RPMI7951 (cell line): ENCODE data around the gene SNTG2. TPM values are rescaled to one million over a fixed set of nuclear protein-coding genes. Genes with fewer than 3 reads are reported as not detected.

Experiments
- DNase-seq: peaks from one replicate; pipeline ENCODE4 v3.0.0-alpha.2; 2012; ENCODE audit warnings: low read depth
- total RNA-seq: library from RNA; depleted of rRNA; stranded (reverse); fragments of >200 nt; shearing (Covaris generic); gene quantifications from 2 replicates; pipeline ENCODE4 v1.2.3, GENCODE V29; 2014

Gene SNTG2
- total RNA-seq, 1 experiment from 2014 or later: not detected

DNA sequence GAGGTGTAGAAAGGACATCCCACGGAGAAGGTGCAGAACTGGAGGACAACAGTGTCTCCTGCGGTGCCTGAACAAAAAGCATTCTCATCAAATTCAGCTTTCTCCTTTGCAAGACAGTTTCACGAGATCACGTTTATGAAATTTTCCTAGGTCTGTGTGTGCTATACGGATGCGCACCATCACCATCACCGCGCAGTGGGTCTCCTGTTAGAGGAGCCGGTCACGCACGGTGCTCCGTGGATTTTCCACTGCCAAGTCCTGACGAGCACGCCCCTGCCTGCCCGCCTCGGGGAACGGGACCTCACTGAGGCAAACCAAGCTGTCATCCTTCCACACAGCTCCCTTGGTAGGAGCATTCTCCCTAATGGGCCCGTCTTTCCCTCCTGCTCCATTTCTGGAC lies 322.2 kb downstream of the SNTG2 start:
- DNase-seq: no peak

DNA sequence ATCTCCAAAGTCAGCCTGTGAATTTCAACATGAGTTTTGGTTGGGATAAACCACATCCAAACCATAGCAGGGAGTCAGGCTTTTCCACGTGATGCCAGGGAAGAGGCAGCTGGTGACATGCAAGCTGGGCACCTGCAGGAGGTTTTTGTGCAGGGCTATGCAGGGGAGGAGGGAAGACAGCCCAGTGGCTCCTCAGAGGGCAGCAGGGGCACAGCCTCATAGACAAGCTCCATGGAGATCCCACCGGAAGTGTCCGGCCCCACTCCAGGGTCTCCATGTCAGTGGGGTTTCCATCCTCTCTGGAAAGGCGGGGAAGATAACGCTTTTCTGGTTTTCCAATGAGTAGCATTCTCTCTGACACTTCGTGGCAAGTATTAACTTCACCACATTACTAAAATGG lies 327.0 kb downstream of the SNTG2 start:
- no peak for DNase-seq

DNA sequence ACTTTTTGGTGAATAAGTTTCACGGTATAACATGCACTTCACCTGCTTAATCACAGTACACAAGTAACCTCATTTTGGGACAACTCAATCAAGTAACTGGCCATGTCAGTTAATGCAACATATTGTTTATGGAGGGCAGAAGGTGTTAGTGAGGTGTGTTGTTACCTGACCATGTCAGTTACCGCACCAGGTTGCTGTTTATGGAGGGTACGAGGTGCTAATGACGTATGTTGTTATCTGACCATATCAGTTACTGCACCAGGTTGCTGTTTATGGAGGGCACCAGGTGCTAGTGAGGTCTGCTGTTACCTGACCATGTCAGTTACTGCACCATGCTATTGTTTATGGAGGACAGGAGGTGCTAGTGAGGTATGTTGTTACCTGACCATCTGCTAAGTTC lies 327.5 kb downstream of the SNTG2 start:
- no peak for DNase-seq

DNA sequence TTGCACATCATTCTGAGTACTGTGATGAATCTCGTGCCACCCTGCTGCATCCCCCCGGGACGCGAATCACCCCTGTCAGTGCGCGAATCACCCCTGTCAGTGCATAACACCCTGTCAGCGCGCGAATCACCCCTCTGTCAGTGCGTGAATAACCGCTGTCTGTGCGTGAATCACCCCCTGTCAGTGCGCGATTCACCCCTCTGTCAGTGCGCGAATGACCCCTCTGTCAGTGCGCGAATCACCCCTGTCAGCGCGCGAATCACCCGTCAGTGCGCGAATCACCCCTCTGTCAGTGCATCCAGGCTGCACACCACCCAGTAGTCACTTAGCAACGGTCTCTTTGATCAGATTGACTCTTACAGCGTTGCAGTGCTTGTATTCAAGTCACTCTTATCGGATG lies 328.2 kb downstream of the SNTG2 start:
- DNase-seq: no peak

DNA sequence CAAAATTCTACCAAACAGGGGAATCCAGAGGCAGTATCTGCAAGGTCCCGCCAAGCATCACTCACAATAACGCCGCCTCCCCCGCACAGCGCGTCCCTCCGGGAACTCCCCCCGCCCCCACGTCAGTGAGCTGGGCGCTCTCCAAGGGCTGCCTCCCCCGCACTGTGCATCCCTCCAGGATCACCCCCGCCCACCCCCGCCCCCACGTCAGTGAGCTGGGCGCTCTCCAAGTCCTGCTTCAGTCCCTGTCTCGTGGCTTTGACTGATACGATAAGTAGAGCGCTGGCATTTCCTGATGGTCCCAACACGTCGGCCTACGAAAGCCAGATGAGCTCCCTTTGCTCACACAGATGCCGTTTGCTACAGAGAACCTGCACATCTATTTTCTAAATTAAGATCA lies 331.9 kb downstream of the SNTG2 start:
- DNase-seq: no peak

DNA sequence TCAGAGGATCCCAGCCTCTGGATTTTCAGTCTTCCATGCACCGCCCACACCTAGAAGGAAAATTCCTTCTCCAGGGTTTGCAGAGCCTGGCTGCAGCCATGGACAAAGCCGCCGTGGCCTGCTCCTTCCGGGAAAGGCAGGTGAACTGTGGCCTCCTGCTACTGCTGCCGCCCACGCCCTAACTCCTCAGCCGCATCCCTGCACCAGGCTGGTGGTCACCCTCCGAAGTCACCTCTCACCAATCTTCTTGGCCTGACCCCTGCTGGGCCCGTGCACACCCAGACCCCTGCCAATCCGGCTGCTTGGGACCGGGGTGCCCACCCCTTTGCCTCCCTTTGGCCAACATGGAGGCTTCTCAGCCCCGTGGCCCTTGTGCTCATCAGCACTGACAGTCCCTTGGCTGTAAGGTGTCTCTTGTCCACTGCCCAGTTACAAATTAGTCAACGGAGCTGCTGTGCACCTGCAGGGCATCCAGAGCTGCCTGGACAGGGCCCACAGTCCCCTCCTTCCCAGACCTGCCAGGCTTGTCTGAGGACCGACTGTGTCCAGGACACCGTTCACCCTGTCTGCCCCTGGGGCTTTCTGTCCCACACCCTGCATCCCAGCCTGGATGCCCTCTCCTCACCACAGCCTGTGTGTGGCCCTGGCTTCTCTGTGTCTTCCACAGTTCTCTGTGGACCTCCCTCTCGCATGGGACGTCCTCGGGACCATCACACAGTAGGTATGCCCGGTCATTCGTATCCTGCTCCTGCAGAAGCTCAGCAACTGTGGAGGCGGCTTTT lies 332.6 kb downstream of the SNTG2 start:
- DNase-seq: no peak

DNA sequence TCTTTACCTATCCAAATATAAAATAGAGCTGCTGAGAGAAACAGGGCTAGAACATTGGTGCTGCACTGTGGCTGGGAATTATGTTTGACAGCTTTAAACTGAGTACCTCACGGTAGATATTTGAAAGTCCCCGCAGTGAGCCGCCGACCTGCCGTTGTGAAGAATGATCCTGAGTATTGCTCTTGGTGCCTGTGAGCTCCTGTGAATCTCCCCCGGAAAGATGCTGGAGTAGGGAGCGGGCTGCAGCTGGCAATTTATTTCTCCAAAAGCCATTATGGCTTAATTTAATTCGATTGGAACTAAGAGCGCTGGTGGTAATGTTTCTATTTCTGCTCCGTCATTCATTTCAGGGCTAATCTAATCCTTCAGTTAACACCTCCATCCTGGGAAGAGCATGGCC lies 333.2 kb downstream of the SNTG2 start:
- DNase-seq: no peak

DNA sequence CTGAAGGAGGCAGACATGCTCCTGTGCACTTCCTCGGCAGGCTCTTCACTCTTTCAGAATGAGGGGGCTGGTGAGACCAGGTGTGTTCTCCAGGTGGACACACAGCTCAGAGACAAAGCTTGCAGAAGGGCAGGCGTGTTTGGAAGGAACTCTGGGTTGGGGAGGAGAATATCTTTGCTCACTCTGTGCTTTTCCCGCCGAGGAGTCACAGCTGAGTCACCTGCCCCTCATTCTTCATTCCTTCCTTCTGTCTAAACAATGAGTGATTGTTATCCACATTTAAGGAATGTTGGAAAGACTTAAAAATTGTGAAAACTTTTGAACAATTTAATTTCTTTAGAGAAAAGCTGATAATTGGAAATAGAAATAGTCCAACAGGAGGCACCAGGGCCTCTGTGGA lies 336.3 kb downstream of the SNTG2 start:
- no peak for DNase-seq

DNA sequence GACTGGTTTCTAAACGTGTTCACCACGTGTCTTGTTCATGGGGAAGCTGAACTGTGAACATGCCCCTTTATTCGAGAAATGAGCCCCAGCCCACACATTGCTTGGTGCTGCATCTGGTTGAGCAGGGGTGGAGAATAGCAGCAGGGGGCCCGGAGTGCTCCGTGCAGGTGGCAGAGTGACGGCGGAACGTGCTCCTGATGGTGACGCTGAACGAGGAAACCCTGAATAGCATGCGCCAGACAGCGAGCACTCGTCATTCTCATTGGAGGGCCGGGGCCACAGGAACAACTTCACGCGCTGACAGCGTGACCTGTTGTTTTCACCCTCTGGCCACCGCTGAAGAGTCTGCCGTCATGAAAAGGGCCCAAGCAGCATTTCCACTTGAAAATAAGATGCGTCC lies 336.8 kb downstream of the SNTG2 start:
- no peak for DNase-seq

DNA sequence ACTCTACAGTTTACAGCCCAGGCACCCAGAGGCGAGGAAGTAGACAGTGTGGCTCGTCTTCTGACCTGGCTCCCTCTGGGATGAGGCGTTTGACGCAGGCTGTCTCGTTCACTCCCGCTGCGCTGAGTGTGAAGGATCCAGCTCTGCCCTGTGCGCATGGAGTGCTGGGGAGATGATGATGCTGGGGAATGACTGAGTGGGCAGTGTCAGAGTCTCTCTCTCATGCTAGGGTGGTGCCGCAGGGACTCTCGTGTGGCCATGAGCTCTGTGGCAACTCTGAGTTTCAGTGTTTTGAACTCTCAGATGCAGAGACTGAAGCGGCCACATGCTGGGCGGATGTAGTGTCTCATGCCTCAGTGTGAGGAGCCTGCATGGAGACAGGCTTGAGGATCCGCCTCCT lies 344.3 kb downstream of the SNTG2 start:
- no peak for DNase-seq

DNA sequence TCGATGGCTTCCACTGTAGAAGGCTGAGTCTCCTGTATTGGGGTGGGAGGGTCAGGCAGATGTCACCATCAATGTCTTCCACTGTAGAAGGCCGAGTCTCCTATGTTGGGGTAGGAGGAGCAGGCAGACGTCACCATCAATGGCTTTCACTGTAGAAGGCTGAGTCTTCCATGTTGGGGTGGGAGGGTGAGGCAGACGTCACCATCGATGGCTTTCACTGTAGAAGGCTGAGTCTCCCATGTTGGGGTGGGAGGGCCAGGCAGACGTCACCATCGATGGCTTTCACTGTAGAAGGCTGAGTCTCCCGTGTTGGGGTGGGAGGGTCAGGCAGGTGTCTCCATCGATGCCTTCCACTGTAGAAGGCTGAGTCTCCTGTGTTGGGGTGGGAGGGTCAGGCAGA lies 345.1 kb downstream of the SNTG2 start:
- no peak for DNase-seq

DNA sequence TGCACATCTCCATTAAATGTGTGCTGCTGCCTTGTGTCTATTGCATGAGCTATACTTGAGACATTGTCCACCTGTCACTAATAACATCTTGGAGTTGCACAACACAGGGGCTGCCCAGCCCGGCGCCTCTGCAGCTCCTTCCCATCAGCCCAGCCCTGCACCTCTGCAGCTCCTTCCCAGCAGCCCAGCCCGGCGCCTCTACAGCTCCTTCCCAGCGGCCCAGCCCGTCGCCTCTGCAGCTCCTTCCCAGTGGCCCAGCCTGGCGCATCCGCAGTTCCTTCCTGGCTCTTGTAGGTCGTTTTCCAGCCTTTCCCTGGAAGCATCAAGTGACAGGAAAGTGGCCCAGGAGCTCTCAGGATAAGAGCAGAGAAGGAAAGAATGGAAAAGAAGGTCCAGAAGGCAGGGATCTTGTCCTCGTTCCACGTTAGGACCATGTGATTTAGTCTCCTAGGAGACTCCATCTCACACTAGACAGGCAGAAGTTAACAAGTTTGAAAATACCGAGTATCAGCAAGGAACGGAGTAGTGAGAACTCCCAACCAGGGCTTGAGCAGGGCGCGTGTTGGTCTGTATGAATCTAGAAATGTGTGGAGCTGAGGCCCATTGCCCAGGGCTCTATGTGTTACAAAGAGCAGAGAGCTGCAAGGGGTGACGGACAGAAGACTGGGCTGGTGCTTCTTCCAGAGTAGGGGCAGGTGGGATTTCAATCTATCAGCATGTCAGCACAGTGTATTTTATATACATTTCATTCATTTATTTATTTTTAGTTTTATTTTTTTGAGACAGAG lies 346.9 kb downstream of the SNTG2 start:
- DNase-seq: no peak

DNA sequence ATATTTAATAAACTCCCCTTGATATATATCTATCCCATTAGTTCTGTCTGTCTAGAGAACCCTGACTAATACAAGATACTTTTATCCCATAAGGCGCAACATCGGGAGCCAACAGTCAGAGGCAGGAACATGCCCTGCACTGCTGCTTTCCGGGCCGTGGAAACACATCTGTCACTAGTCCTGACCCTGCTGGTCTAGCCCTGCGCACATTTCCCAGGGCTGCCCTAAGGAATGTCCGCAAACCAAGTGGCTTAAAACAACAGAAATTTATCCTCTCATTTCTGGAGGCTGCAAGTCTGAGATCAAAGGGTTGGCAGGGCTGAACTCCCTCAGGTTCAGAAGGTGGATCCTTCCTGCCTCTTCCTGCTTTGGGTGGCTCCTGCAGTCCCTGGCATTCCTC lies 348.4 kb downstream of the SNTG2 start:
- no peak for DNase-seq

DNA sequence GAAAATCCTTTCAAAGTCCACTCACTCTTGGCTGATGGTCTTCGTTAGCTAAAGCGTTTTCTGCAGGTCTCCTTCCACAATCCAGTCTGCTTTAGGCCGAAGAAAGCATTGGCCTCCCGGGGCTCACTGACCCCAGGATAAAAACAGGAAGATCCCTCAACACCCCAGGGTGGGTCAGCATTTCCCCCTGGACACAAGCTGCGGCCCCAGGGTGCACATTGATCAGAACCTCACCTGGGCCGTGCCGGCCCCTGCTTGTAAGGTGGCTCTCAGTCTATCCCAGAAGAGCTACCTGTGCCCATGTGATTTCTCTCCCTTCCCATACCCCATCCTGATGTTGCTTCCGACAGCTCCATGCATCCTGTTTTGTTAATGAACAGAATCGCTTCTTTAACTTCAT lies 349.6 kb downstream of the SNTG2 start:
- no peak for DNase-seq

DNA sequence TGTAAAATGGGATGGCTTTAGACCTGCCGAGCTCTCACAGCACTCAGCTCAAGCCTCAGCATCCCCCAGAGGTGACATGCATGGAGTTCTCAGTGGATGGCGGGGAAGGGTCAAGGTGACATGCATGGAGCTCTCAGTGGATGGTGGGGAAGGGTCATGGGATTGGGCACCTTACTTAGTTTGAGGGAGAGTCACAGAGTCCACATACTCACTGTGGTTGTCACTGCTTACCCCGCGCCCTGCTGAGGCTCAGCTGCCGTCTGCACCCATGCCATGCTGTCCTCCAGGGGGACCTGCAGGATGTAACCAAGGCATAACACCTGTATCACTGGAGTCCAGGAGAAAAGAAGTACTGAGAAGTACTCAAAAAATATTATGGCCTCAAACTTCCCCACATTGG lies 350.4 kb downstream of the SNTG2 start:
- DNase-seq: no peak

DNA sequence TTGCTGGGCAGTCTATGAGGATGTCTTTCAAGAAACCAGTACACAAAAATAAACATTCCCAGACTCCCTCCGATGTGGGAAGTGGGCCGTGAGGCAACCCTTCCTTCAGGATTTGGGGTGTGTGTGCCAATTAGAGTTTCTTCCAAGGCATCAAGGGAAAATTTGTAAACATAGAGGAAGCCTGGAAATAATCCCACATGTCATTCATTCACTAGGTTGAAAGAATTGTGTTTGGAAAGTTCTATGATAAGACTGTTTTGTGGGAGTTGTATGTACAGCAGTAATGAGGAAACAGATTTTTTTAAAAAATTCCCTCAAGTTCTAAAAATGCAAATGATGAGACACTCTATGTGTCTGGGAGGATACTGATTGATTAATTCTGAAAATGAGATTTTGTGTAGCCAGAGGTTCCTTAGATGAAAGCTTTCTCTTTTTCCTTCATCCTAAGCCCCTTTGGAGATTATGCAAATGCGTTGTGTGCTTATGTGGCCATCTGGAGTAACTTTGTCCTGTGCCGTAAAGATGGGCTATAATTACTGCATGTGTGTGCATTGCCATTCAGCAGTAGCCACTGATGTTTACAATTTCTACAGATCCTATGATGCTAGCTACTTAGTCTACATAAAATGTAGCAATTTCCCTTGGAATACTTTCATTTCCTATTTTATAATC lies 354.8 kb downstream of the SNTG2 start:
- no peak for DNase-seq

DNA sequence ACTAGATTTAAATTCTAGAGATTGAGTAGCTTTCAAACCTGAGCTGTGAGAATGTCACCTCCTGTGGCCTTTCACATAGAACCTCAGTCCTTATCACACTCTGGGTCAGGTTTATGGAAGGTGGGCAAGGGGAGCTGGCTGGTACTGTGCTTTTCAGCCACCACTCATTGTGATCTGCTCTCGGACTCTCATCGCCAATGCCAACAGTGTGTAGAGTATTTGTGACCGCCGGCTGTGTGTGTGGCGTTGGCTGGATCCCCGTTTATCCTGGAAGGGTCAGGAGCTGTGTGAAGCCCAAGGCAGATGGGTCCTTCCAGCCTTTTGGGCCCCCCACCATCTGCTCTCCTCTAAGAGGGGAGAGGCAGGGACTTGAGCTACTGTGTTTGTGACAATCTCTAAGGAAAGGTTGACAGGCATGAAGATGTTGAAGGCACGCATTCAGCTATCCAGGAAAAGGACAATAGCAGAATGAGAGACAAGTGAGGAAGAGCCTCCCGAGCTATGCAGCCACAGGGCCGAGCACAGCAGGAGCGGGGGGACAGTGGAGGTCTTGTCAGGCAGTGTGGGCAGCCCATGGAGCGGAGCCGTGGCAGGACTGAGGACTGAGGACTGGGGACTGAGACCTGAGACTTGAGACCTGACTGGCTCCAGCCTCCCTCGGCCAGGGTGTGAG lies 355.5 kb downstream of the SNTG2 start:
- no peak for DNase-seq

DNA sequence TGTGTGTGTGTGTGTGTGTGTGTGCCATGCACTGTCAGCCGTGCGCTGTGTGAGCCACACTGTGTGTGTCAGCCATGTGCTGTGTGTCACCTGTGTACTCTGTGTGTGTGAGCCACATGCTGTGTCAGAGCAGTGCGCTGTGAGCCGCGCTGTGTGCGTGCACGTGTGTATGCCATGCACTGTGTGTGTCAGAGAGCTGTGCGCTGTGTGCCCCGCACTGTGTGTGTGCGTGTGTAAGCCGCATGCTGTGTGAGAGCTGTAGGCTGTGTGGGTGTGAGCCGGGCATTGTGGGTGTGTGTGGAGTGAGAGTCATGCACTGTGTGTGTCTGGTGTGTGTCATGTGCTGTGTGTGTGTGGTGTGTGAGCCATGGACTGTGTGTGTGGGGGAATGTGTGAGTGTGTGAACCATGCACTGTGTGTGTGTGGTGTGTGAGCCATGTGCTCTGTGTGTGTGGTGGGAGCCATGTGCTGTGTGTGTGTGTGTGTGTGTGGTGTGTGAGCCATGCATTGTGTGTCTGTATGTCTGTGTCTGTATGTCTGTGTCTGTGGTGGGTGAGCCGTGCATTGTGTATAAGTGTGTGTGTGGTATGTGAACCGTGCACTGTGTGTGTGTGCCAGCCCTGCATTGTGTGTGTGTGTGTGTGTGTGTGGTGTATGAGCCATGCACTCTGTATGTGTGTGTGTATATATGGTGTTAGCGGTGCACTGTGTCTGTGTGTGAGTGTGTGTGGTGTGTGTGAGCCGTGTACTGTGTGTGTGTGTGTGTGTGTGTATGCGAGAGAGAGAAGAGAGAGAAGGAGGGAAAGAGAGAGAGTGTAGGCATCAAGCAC lies 356.3 kb downstream of the SNTG2 start:
- DNase-seq: no peak

DNA sequence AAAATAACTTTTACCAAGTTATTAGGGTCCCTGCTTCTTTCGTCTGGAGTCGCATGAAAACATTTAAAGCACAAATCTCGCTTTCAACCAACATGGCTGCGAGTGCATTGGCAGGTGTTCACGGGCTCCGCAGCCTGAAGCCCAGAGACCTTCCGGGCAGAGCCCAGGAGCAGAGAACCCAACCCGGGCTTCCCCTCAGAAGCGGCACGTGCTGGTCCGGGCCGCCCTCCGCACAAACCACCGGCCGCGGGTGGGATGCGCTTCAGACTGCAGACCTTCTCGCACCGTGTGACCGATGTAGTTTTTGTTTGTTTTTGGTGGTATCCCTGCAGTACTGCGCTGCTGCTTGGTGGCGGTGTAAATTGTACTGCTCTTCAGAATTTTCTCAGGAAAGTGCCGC lies 357.0 kb downstream of the SNTG2 start:
- DNase-seq: no peak

DNA sequence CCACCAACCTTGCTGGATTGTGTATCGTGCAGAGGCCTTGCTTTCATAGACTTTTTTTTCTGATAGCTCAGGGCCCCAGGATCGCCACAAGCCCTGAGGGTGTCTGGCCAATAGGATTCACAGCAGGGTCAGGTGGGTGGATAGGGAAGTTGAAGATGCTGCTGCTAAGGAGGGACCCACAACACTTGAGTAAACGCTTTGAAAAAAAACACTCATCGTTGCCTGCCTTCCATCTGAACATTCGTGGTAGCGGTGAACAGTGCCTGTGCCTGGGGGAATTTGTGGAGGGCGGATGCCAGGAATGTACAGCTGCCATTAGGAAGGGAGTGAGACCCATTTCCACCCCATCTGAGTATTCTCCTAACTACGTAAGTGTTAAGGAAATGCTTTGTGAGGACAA lies 358.0 kb downstream of the SNTG2 start:
- no peak for DNase-seq

DNA sequence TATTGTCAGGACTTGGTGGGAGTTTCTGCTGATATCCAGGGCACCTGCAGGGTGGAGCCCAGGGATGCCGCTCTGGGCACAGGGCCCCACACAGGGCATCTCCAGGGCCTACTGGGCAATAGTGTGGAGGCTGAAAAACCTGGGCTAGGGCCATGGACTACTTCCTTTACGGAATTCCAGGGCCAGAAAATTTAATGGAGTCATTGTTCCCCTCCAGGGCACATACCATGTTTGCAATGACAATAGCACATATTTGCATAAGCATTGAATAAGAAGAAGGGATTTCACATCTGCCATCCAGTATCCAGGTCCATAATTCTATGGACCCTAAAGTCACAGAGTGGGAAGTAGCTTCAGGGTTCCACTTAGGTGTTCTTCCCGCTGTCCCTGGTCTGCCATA lies 358.9 kb downstream of the SNTG2 start:
- no peak for DNase-seq
